Endothelial cell of umbilical vein (primary cell): ENCODE measurements around the gene LRFN2.

ENCODE experiments used
- CTCF ChIP-seq, 2 donors: IDR thresholded peaks; 1 replicate in 1 of 2; 2 replicates in 1 of 2; pipeline ENCODE4 v1.5.1; 2011; ENCODE audit warnings: low read length in 2 of 2, mild to moderate bottlenecking in 2 of 2, moderate library complexity in 2 of 2, control low read depth in 1 of 2, inconsistent platforms in 1 of 2, low read depth in 1 of 2; ENCODE audit not compliant: insufficient read depth in 1 of 2; ENCODE audit errors: extremely low read depth in 1 of 2
- EZH2 ChIP-seq: IDR thresholded peaks from 2 replicates; pipeline ENCODE4 v1.6.1; 2012; ENCODE audit warnings: borderline replicate concordance, low read depth, mild to moderate bottlenecking, moderate library complexity, low read length, inconsistent platforms; ENCODE audit not compliant: severe bottlenecking
- MAX ChIP-seq: IDR thresholded peaks from 2 replicates; pipeline ENCODE4 v1.6.1; 2011; ENCODE audit not compliant: insufficient read depth, insufficient read length
- POLR2A ChIP-seq: IDR thresholded peaks from 2 replicates; pipeline ENCODE4 v1.6.1; 2012; ENCODE audit warnings: low read depth, mild to moderate bottlenecking, control low read depth, low read length
- POLR2AphosphoS5 ChIP-seq: IDR thresholded peaks from 2 replicates; pipeline ENCODE4 v1.6.1; 2012; ENCODE audit warnings: low read depth, mild to moderate bottlenecking, control low read depth, low read length, moderate library complexity; ENCODE audit not compliant: insufficient read depth

GRCh38 chr6:40473026-40473425 is 114.1 kb downstream of the LRFN2 start:
- TF ChIP-seq CTCF (IDR thresholded peaks at IDR 0.05; ENCODE audit: extremely low read depth in 1 of 2, insufficient read depth in 1 of 2, low read depth in 1 of 2, low read length in 2 of 2) (no peak), POLR2A (no peak), MAX (no peak), EZH2 (no peak), POLR2AphosphoS5 (no peak)
